Hippocampal formation (tissue), 2 donors: ENCODE results near the gene CBX6.
"Not testable (repeated sequence)": the region's sequence is repeated elsewhere in the genome, so short reads cannot be mapped to it uniquely, and the experiment has no call there.

ENCODE experiments used
- DNase-seq, 2 donors: peaks; one replicate each; lab custom pipeline; 2025; lab: John Stamatoyannopoulos, UW

Gene CBX6

DNA sequence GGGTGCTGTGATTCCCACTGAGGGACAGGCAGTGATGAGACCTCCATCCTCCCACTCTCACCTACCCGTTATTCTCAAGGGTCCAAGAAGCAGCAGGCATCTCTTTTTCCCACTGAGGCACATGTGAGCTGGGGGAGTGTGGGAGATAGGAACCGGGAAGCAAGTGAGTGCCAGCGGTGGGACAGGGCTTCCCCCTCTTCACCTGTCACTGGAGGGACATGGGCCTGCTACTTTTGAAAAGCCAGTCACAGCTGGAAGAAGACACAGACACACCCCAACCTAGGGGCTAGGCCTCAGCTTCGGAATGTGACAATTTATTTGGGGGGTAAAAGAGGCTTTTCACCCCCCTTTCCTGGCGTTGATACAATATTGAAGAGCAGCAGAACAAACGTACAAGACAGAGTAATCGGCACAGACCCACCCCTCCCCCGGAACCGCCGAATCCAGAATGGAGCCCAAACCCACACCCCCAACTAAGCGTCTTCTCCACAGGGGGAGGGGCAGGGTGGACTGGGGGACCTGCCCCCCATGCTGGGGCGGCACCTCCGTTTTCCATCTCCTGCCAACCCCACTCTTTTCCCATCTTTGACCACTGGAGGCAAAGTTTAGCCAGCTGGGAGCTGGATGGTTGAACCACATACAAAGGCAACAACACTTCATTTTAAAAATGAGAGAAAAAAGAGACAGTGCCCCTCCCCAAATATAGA is 10.7 kb downstream of the CBX6 start:
- no peak for DNase-seq

DNA sequence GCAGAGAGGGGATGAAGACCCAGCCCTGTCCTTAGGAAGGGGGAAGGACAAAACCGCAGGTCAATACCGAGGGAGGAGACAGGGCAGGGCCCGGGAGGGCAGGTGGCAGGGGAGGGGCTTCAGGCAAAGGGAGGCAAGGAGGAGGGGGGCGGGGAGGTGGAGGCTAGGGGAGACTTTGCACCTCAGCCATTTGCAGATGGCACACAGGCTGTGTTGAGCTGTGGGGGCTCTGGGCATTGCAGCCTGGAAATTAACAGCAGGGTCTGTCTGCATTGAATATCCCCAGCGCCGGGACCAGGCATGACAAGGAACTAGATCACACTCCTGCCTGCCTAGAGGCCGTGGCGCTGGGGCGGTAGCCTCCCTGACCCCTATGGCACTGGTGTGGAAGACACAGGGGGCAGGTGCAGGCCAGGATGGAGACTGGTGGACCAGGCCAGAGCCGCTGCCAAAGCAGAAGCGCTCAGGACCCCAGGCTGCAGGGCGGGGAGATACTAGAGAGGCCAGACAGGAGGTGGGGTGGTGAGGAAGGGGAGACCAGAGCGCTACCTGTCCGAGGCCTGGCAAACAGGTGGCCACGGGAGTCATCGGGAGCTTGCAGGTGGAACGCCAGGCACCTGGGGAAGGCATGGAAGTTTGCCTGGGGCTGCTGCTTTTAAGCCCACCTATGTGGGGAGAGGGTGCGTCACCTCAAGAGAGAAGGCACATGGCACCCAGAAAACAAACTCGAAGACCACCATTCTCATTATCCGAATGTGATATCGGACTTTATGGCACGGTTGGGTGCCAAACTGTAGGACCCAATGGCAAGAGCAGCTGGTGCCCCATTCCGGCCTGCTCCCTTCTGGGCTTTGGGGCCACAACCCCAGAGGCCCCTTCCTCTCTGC is 11.5 kb downstream of the CBX6 start:
- DNase-seq: no peak

- DNase-seq: no peak
Measured at GRCh38 chr22:38859581-38860282, 12.3 kb downstream of the CBX6 start.

DNA sequence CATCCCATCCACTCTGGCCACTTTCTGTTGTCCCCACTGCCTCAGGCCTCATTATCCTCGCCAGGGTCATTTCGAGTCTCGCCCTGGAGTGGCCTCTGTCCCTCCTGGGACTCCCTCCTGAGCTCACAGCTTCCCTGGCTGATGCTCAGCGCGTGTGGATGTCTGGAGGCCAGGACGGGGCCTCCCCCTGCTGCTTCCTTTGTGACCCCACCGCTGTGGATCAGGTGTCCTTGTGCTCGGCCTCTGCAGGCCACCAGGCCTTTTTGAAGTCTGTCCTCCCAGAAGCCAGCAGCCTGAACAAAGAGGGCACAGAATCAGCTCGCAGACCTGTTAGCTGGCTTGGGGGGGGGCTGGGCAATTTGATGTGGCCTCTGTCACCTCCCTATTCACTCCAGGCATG is 13.5 kb downstream of the CBX6 start:
- no peak for DNase-seq

DNA sequence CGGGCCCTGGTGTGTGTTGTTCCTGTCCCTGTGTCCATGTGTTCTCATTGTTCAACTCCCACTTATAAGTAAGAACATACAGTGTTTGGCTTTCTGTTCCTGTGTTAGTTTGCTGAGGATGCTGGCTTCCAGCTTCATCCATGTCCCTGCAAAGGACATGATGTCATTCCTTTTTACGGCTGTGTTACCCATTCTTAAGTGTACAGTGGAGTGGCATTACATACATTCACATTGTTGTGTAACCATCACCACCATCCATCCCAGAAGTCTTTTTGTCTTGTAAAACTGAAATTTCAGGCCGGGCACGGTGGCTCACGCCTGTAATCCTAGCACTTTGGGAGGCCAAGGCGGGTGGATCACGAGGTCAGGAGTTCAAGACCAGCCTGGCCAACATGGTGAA is 17.5 kb downstream of the CBX6 start:
- DNase-seq: not testable (repeated sequence)

DNA sequence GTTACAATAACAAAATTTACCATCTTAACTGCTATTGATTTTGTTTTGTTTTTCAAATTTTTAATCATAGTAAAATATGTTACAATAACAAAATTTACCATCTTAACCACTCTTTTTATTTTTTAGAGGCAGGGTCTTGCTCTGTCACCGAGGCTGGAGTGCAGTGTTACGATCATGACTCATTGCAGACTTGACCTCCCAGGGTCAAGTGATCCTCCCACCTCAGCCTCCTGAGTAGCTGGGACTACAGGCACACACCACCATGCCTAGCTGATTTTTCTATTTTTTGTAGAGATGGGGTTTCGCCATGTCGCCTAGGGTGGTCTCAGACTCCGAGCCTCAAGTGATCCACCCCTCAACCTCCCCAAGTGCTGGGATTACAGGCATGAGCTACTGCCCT is 18.1 kb downstream of the CBX6 start:
- not testable (repeated sequence) for DNase-seq

DNA sequence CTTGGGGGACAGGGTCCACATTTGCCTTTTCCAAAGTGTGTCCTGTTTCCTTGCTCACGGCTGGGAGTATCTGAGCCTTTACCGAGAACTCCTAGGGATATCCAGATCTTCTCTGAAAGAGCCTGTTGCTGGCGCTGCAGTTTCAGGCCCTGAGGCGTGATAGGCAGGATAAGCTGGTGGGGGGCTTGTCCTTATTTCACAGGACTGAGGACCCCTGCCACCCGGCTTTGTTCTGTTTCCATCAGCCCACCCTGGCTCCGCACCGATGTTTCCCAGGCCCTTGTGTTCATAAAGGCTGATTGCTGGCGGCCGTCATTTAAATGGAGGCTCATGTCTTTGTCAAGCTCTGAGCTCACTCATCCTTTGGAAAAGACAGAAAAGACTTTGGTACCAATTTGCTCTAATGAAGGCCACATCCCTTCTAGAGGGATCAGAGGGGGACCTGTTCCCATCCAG is 18.8 kb downstream of the CBX6 start:
- DNase-seq: no peak

- no peak for DNase-seq
Measured at GRCh38 chr22:38852522-38852921, 19.5 kb downstream of the CBX6 start.

GRCh38 chr22:38850941-38851849 is 20.8 kb downstream of the CBX6 start:
- DNase-seq: no peak

- DNase-seq: no peak
Measured at GRCh38 chr22:38850399-38850798, 21.6 kb downstream of the CBX6 start.

DNA sequence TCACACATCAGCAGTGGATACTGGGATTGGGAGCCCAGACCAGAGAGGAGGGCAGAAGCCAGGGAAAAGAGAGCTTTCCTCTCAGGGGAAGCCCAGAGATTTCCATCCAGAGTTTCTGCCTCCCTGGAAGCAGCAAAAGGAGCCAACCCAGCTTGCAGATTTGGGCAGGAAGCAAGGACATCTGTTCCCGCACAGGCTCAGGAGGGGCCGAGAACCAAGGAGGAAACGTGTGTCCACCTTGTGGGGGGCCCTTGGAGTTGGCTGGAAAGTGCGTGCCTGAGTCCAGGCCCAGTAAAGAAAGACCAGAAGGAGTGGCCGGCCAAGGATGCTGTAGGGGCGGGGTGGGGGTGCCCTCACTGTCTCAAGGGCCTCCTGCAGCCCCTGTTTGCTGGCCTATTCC is 22.2 kb downstream of the CBX6 start:
- no peak for DNase-seq

- no peak for DNase-seq
Measured at GRCh38 chr22:38846412-38846811, 25.6 kb downstream of the CBX6 start.

DNA sequence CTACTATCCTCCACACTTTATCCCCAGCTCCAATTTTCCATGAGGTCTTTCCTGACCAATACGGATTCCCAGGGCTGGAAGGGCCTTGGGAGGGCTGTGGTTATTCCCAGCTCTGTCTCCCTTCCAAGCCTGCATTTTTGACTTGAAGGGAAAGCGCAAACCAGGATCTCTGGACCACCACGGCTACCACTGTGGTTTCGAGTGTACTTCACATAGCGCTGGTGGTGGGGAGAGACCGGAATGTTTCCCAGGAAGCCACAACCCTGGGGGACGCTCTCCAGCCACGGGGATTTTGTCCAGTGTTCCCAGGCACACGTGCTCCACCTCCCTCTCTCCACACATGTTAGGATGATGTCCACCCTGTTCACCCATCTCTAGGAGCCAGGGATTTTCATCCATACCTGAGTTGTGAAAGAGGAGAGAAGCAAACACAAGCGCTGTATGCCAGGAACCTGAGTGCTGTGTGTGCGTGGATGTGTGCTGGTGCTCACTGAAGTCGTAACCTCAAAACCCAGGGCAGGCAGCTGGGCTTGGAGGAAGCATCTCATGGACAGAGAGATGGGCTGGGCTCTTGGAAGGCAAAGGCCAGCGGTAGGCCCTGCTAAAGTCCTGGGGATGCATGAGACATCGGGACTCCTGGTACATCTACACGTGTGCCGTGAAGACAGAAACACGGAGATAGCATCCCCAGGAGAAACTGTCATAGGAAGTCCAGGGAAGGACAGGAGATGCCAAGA is 26.8 kb downstream of the CBX6 start:
- no peak for DNase-seq

GRCh38 chr22:38844315-38845003 is 27.6 kb downstream of the CBX6 start:
- no peak for DNase-seq

DNA sequence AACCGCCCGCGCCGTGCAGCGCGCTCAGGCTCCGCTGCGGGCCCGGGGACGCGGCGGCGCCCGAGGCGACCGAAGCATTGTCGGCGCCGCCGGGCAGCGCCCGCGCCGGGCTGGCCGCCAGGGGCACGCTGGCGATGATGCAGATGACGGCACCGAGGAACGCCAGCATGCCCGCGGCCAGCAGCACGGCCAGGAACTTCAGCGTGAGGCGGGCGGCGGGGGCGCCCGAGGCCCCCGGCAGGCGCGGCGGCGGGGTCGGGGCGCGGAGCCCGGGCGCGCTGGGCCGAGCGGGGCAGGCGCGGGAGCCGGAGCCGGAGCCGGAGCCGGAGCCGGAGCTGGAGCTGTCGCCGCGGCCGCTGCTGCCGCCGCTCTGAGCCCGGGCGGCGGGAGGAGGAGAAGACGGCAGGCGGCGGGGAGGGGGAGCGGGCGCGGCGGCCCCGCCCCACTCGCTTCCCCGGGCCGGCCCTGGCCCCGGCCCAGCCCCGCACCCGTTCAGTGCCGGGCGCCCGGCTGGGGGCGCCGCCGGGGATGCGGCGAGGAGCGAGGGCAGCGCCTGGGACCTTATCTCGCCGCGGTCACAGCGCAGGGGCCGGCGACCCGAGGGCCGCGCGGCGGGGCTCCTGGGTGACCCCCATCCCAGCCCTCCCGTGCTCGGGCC is 28.2 kb downstream of the CBX6 start, which contains the start of gene NPTXR:
Gene NPTXR (minus strand): TSS at position 372 of the 658 bp plus-strand sequence.
- DNase-seq: peak; percentile 53 to 54

DNA sequence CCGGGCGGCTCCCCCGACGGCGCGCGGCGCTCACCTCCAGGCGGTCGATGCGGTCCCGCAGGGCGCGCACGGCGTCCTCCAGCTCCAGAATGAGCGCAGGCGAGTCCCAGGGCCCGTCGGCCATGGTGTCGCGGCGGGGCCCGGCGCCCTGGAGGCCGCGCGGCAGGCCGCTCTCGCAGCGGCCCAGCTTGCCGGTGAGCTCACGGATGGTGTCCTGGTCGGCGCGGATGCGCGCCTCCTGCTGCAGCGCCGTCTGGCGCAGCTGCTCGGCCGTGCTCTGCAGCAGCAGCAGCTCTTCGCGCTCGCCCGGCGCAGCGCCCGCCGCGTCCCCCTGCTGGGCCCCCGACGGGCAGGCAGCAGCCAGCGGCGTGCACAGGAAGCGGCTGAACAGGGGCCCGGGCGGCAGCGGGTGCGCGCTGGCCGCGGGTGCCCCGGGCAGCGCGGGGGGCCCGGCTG is 28.8 kb downstream of the CBX6 start:
- peak; percentile 45 to 49 for DNase-seq

- no peak for DNase-seq
Measured at GRCh38 chr22:38842512-38843200, 29.4 kb downstream of the CBX6 start.

DNA sequence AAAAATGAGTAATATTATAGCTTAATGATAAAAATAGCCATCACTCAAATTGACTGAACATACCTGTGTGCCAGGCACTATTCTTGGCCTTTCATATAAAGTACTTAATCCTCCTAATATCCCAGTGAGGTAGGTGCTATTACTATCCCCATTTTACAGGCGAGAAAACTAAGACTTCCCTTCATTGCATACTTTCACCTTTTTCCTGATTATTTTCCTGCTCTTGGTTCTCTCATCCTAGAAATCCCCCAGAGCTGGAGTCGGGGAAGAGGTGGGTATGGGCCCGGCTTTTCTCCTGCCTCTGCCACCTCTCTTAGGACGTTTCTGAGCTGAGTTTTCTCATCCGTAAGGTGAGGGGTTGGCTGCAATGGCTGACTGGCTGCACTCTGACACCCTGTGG is 30.4 kb downstream of the CBX6 start:
- DNase-seq: no peak

GRCh38 chr22:38841211-38841610 is 30.8 kb downstream of the CBX6 start:
- DNase-seq: no peak
